HG02943 (cell line): ENCODE measurements around the gene TFF3.

Experiments
- ATAC-seq: cut with Tn5 transposase; IDR thresholded peaks from one replicate; pipeline ENCODE4 v1.9.1; 2021; ENCODE audit warnings: mild to moderate bottlenecking, low read depth, moderate library complexity; ENCODE audit not compliant: unreplicated experiment

Gene TFF3

GRCh38 chr21:42272984-42273600 lies 42.1 kb downstream of the TFF3 start:
- no peak for ATAC-seq

GRCh38 chr21:42272109-42272962 lies 42.9 kb downstream of the TFF3 start:
- no peak for ATAC-seq

GRCh38 chr21:42271065-42271464 lies 44.1 kb downstream of the TFF3 start:
- ATAC-seq, result no peak

GRCh38 chr21:42269386-42269785 lies 45.8 kb downstream of the TFF3 start:
- ATAC-seq, result no peak

GRCh38 chr21:42266971-42267556 lies 48.1 kb downstream of the TFF3 start:
- ATAC-seq, result no peak

GRCh38 chr21:42265231-42265812 lies 49.9 kb downstream of the TFF3 start:
- ATAC-seq, result no peak

- no peak for ATAC-seq
Observed at GRCh38 chr21:42264245-42265195, 50.7 kb downstream of the TFF3 start.

GRCh38 chr21:42263591-42264131 lies 51.5 kb downstream of the TFF3 start:
- no peak for ATAC-seq

GRCh38 chr21:42262831-42263231 lies 52.4 kb downstream of the TFF3 start:
- no peak for ATAC-seq

GRCh38 chr21:42261829-42262200 lies 53.4 kb downstream of the TFF3 start:
- no peak for ATAC-seq
